ENCODE results near the gene NRDC. TPM values are rescaled to one million over a fixed set of nuclear protein-coding genes. Genes with fewer than 3 reads are reported as not detected.

The NRDC gene
- total and polyA plus RNA-seq, 2 of the 8 experiments (the other 6 are each of a cell fraction or from before 2014, with no cell fraction given) = 70.2 to 182 TPM

DNA sequence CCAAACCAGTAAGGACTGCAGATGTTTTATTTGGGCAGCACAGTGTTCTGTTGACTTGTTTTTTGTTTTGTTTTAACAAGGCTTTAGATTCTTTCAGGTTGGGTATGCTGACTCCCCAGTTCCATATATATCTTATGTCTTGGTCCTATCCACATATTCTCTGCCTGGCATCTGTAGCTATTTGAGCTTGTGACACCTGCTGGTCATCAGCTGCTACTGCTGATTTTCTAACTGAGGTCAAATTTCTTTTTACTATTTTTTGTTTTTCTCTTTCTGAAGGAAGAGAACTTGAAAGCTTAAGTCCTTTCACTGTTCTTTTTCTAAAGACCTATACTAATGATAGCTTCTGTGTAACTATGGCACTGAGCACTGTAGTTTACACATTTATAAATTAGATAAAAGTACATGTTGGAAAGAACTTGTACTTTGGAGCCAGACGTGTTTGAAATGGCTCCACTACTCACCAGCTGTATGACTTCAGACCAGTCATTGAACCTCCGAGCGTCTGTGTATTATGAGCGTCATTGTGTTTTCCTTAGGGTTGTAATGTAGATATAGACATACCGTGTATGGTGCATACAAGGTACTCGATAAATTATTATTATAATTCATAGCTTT is 109.4 kb downstream of the NRDC start:
- H2AFZ ChIP-seq (ENCODE audit: low read length) = no peak overlapping the region
- H3K23ac ChIP-seq (ENCODE audit: insufficient read length) = no peak overlapping the region
- H4K8ac ChIP-seq (ENCODE audit: extremely low read depth, insufficient read depth, low read length) = no peak overlapping the region
- no peak overlapping the region for H2AK5ac ChIP-seq (ENCODE audit: low read depth, low read length)
- no peak overlapping the region for H3K56ac ChIP-seq (replicated peaks; ENCODE audit: insufficient read length, low read depth, low read length)
- no peak overlapping the region for H2BK15ac ChIP-seq (ENCODE audit: low read length)
- no peaks in the 10 kb centered on the region for H4K20me1 ChIP-seq (replicated peaks in 1 of 2; ENCODE audit: control insufficient read depth in 1 of 2, insufficient read depth in 2 of 2, low read length in 2 of 2)
- no peak overlapping the region for H3K4me2 ChIP-seq (ENCODE audit: insufficient read depth in 1 of 2, low read depth in 2 of 2, low read length in 2 of 2)
- 94% methylated on average over 6 of the region's 6 CpGs; no CpG with 5 or more reads in 1 of the 2 experiments for WGBS, 2 experiments (ENCODE audit: extremely low coverage in 1 of 2, insufficient coverage in 1 of 2, insufficient read length in 1 of 2, insufficient replicate concordance in 2 of 2, low coverage in 1 of 2, low lambda C conversion rate in 2 of 2, missing lambda C conversion rate in 1 of 2)
- H3K9me3 ChIP-seq (ENCODE audit: insufficient read depth in 2 of 2, low read depth in 1 of 2, low read length in 1 of 2) = no peaks in the 10 kb centered on the region
- ChIA-PET CTCF (ENCODE audit: partially characterized antibody) (interaction anchor here (0.6 to 3.3 kb wide), 50 partner anchors 8 to 537 kb away, joined by 3 to 30 read pairs (median 4); no protein-coding TSS in a partner anchor), POLR2A (ENCODE audit: partially characterized antibody) (interaction anchor here (0.5 to 1.5 kb wide), 3 partner anchors 16 to 196 kb away, joined by 3 to 5 read pairs (median 3); no protein-coding TSS in a partner anchor)
- H4K91ac ChIP-seq (replicated peaks; ENCODE audit: insufficient read length, low read length) = no peak overlapping the region
- no peak overlapping the region for H2BK20ac ChIP-seq (ENCODE audit: low read length)
- H3K4me3 ChIP-seq (ENCODE audit: extremely low read depth in 1 of 4, insufficient read depth in 2 of 4, low read depth in 3 of 4, low read length in 4 of 4) = no peak overlapping the region
- H3K14ac ChIP-seq (ENCODE audit: insufficient read length) = no peak overlapping the region
- H3K23me2 ChIP-seq (ENCODE audit: low read depth, low read length) = no peaks in the 10 kb centered on the region
- peak; percentile 95 for FAIRE-seq
- no peak overlapping the region for H4K5ac ChIP-seq (ENCODE audit: insufficient read length, low read depth, low read length)
- H3K36me3 ChIP-seq (ENCODE audit: control insufficient read depth in 2 of 4, insufficient read depth in 4 of 4, low read length in 3 of 4) = peaks cover 0 to 34% (median 14%) of the 10 kb centered on the region in 4 experiments; a peak in 4 of 8 replicates
- no peak overlapping the region for H2BK12ac ChIP-seq (ENCODE audit: low read depth, low read length)
- no peaks in the 10 kb centered on the region for H3K27me3 ChIP-seq (replicated peaks in 1 of 4; ENCODE audit: control insufficient read depth in 3 of 4, extremely low read depth in 1 of 4, insufficient read depth in 3 of 4, low read length in 3 of 4)
- DNase-seq (ENCODE audit: low read depth in 1 of 2, low spot score in 2 of 2) = no peak
- H3K18ac ChIP-seq (ENCODE audit: extremely low read depth, low read length) = no peak overlapping the region
- no peak overlapping the region for H3K27ac ChIP-seq (ENCODE audit: low read depth, low read length)
- no peak overlapping the region for H2BK120ac ChIP-seq (replicated peaks; ENCODE audit: low read depth, low read length)
- H3K4me1 ChIP-seq (replicated peaks in 1 of 4; ENCODE audit: control insufficient read depth in 3 of 4, insufficient read depth in 4 of 4, low read length in 3 of 4) = no peaks in the 10 kb centered on the region
- no peak overlapping the region for H2BK5ac ChIP-seq (ENCODE audit: low read depth, low read length)
- H3K9ac ChIP-seq (replicated peaks in 1 of 4; ENCODE audit: extremely low read depth in 1 of 4, low read depth in 3 of 4, low read length in 3 of 4) = no peak overlapping the region
- H3K79me1 ChIP-seq (ENCODE audit: low read depth, low read length) = no peaks in the 10 kb centered on the region
- H3K4ac ChIP-seq (replicated peaks; ENCODE audit: insufficient read length, low read depth, low read length) = no peak overlapping the region
- no peaks in the 10 kb centered on the region for H3K79me2 ChIP-seq (ENCODE audit: control insufficient read depth in 1 of 2, insufficient read depth in 2 of 2, low read length in 2 of 2)
- TF ChIP-seq SUZ12 (IDR thresholded peaks at IDR 0.05; ENCODE audit: low read length) (no peak), CEBPB (IDR thresholded peaks at IDR 0.05; ENCODE audit: low read depth, low read length) (no peak)
- TF ChIP-seq, protein P1, sequence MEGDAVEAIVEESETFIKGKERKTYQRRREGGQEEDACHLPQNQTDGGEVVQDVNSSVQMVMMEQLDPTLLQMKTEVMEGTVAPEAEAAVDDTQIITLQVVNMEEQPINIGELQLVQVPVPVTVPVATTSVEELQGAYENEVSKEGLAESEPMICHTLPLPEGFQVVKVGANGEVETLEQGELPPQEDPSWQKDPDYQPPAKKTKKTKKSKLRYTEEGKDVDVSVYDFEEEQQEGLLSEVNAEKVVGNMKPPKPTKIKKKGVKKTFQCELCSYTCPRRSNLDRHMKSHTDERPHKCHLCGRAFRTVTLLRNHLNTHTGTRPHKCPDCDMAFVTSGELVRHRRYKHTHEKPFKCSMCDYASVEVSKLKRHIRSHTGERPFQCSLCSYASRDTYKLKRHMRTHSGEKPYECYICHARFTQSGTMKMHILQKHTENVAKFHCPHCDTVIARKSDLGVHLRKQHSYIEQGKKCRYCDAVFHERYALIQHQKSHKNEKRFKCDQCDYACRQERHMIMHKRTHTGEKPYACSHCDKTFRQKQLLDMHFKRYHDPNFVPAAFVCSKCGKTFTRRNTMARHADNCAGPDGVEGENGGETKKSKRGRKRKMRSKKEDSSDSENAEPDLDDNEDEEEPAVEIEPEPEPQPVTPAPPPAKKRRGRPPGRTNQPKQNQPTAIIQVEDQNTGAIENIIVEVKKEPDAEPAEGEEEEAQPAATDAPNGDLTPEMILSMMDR (IDR thresholded peaks at IDR 0.05; ENCODE audit: control extremely low read depth in 1 of 3, insufficient read depth in 1 of 3, low read depth in 1 of 3, low read length in 3 of 3) = peak in 2 of 3 experiments; percentile 54 to 68; a peak in 3 of 4 replicates

Data from H1 (cell line).